ENCODE results near the gene PRKCQ. TPM values are rescaled to one million over a fixed set of nuclear protein-coding genes. Genes with fewer than 3 reads are reported as not detected.
"Not testable (repeated sequence)": the region's sequence is repeated elsewhere in the genome, so short reads cannot be mapped to it uniquely, and the experiment has no call there.

PRKCQ gene
- total RNA-seq, 1 donor from 2014 or later, result 0.17 TPM

DNA sequence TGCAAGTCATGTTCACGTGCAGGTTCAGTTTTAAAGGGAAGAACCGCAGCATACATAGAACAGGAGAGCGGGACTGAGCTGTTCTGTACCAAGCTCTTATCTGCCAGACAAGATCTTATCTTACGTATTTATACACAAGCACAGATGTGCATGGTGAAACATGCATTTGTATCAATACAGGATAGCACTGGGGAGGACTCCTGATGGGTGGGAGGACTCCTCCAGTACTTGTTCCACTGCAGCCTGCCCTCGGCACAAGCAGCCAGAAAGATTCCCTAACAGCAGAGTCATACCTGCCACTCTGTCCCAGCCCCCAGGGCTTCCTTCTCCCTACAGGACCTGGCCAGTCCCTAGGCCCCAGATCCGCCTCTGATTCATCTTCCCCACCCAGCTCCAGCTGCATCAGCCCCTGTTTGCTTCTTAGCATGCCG is 13.2 kb upstream of the PRKCQ start:
- no peak for DNase-seq

- no peak for DNase-seq
These were observed 12.0 kb upstream of the PRKCQ start for GRCh38 chr10:6592080-6592479.

- no peak for DNase-seq
These were observed 11.6 kb upstream of the PRKCQ start for GRCh38 chr10:6591668-6592067.

GRCh38 chr10:6590100-6590499 is 10.0 kb upstream of the PRKCQ start:
- no peak for DNase-seq

DNA sequence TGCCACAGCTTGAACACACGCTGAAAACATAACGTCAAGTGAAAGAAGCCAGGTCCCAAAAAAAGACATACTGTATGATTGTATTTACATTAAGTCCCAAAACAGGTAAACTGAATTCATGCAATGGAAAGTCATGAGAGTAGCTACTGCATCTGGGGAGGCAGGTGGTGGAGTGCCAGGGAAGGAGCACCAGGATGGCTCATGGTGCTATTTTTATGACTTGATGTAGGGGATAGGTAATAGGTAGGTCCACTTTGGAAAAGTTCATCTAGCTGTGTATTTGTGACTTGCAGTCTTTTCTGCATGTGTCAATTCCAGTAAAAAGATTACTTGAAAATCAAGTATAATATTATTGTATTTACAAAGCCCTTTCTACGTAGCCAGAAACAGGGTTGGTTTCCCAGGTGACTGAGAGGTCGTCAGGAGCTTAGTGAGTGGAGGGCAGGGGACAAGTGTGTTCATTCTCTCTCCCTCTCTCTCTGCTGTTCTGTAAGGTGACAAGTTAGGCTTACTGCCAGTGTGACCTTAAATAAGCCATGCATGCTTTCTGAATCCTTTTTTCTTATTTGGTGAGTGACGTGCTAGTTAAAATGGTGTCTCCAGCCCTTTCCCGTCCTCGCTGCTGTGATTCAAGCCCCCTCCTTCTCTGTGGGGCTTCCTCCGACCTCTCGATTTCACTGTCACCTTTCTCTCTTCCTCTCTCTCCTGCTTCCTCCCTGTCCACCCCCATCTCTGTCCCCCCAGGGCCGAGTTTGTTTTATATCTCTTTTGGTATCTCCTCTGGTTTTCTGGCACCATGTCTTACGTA is 9.4 kb upstream of the PRKCQ start:
- DNase-seq, result no peak

DNA sequence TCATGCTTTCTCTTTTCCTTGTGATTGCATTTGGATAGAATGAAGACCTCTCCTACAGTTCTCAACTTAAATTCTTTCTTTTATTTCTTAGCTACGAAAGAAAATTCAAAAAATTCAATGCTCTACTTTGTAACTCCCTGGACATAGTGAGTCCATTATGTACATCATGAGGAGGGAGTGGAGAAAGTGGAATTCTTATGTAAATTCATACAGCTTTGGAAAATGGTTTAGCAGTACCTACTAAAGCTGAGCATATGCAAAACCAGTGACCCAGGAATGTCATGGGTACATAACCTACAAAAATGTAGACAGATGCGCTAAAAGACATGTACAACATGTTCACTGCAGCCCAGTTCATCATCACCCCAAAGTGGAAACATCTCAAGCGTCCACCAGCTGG is 8.8 kb upstream of the PRKCQ start:
- no peak for DNase-seq

DNA sequence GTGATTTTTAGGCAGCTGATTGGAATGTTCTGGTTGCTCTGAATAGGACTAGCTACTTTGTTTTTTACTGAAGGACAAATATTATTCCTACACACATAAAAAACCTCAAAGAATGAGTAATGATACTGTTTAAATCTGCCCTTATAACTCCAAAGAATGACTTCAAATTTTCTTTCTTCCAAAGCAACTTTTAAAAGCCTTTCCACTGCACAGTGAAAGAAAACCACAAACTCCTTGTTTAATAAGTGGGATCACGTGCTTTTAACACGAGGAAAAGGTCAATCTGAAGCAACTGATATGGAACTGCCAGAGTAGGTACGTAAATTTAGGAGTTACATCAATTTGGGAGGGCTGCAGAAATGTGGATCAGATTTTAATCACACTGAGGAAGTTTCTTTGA is 8.0 kb upstream of the PRKCQ start:
- DNase-seq, result no peak

DNA sequence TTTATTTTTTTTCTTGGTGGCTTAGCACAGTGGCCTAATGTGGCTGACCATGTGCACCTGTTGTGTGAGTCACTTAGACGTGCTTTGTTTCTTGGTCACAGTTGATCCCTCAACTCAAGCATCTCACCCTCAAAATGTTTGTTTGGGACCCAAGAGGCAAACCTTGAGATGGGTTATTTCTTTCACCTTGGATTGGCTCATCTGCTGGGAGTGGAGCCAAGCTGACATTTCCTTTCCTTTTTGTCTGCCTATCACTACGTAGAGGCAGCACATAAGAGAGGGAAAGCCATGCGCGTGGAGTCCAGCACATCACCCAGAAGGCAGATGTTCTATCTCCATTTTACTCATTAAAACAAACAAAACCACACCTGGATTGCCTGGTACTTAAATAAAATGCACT is 6.4 kb upstream of the PRKCQ start:
- no peak for DNase-seq

GRCh38 chr10:6583447-6583846 is 3.4 kb upstream of the PRKCQ start:
- no peak for DNase-seq

DNA sequence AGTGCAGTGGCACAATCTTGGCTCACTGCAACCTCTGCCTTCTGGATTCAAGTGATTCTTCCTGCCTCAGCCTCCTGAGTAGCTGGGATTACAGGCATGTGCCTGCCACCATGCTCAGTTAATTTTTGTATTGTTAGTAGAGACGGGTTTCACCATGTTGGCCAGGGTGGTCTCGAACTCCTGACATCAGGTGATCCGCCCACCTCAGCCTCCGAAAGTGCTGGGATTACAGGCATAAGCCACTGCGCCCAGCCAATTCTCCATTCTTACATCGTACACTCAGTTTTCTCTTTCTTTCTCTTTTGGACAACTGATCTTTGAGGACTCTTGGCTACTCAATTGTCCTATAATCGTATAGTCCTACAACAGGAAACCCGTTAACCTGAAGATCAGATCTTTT is 2.8 kb upstream of the PRKCQ start:
- DNase-seq, result not testable (repeated sequence)

- no peak for DNase-seq
These were observed 2.2 kb upstream of the PRKCQ start for GRCh38 chr10:6582298-6582697.

GRCh38 chr10:6581778-6582228 is 1.7 kb upstream of the PRKCQ start:
- DNase-seq, result no peak

GRCh38 chr10:6581223-6581622 is 1.1 kb upstream of the PRKCQ start:
- not testable (repeated sequence) for DNase-seq

DNA sequence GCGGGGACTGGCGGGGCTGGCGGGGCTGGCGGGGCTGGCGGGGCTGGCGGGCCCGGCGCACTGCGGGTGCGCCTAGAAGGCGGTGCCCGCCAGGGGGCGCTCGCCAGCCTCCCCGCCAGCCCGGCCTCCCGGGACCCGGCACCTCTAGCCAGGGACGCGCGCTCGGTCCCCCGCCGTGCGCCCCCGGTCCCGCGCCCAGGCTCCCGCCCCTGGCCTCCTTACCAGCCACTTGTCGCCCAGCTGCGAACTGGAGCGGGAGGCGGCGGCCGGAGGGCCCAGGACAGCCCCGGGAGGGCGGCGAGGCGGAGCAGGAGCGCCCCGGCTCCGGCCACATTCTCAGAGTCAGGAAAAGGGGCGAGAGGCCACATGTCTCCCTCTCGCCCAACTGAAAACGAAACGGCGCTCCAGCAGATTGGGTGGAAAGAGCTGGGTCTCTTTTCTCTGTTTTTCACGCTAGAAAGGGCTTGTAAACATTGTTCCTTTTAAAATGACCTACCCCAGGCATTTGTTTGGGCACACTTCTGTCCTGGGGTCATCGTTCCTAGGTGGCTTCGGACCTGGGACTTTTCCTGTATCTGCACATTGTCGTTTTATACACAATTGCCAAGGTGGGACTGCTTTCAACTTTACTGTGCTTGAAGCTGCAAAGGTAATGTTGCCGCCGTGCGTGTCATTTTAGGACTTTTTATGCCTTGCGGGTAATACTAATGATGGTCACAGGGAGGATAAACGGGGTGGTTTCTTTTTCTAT is 378 bp upstream of the PRKCQ start:
- peak; percentile 74 for DNase-seq

DNA sequence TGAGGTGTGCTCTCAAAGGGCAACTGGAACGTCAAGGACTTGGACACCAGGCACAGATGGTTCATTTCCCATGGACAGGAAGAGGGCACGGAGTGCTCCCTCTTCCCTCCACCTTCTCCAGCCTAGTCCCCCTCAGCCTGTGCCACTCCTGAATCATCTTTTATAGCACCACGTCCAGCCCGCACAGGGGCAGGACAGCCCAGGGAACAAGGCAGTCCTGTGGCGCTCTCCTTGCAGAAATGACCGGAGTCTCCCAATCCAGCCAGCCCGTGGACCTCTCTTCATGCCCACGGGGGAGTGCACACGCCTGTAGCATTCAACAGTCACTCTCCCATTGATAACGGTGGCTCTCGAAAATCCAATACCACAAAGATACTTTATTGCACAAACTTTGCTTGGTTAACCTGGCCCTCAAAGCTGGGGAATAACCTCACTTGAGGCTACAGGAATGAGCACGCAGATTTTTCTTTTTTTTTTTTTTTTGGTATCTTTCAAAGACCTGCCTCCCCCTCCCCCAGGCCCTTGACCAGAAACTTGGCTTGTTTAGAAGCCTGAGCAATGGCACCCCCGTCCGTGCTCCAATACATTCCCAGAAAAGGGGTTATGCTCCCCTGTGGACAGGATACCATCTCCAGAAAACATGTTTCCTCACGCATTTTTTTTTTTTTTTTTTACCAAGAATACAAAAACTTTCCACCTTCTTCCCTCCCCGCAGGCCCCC is 733 bp downstream of the PRKCQ start:
- DNase-seq, result no peak

DNA sequence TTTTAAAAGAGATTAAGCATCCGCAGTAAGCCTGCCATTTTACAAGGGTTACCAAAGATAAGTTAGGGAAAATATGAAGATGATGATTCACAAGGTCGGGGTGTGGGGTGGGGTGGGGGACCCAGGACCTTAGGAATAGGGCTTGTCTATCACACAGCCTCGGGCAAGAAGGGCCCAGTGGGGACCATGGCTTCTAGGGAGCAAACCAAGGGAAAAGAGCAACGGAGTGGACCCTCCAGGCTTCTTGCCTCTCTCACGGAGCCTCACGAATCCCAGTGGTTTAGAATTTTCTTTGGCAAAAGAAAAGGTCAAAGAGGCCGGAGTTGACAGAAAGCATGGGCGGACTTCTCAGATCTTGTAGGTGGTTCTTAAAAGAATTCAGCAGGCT is 1.3 kb downstream of the PRKCQ start:
- no peak for DNase-seq

- DNase-seq, result no peak
These were observed 1.8 kb downstream of the PRKCQ start for GRCh38 chr10:6578251-6578771.

DNA sequence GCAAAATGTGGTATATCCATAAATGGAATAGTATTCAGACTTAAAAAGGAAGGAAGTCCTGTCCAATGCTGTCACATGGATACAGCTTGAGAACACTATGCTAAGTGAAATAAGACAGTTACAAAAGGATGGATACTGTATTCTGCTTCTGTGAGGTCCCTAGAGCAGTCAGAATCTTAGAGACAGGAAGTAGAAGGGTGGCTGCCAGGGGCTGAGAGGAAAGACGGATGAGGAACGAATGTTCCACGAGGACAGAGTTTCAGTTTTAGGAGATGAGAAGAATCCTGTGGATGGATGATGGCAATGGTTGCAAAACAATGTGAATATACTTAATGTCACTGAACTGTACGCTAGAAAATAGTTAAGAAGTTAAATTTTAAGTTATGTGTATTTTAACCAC is 3.8 kb downstream of the PRKCQ start:
- DNase-seq, result no peak

GRCh38 chr10:6574664-6575176 is 5.4 kb downstream of the PRKCQ start:
- DNase-seq, result no peak

- no peak for DNase-seq
These were observed 9.2 kb downstream of the PRKCQ start for GRCh38 chr10:6570893-6571292.

DNA sequence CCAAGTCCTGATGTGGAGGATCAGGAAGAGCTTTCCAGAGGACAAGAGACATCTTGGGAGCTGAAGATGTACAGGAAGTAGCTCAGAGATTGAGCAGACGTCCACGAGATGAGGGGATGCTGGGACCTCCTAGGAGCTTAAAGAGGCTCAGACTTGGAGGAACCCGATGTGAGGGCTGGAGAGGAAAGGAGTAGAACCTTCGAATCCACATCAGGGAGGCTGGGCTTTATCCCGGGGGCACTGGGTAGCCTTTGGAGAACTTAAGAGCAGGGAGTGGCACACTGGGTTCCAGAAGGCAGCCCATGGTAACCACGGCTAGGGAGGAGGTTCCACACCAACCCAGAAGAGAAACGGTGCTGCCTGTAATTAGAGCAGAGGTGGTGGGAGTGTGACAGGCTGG is 10.8 kb downstream of the PRKCQ start:
- no peak for DNase-seq

GRCh38 chr10:6567884-6568283 is 12.2 kb downstream of the PRKCQ start:
- no peak for DNase-seq

DNA sequence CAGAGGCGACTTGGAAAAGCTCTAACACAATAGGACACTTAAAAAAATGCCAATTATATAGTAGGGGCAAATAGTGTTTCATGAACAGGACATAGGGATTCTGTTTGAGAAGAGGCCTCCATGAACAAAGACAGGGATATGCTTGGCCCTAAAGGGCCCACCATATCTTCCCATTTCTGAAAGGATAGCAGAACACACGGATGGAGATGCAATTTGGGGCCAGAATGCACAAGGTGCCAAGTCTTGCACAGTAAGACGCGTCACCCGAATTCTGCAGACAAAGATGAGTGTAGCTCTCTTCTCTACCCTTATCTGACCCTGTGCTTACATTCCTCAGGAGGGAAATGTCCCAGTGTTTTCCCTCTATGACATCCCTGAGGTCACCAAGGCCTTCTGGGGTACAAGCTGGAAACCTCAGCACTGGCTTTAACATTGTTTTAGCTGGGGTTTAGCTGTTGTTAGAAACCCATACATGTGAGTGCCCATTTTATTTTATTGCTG is 12.8 kb downstream of the PRKCQ start:
- DNase-seq, result no peak
